Ovary (tissue), 3 donors: ENCODE results near the gene SPTSSB.

Source experiments
- POLR2A ChIP-seq: fragments of 450-650 bp; IDR thresholded peaks from one replicate; pipeline ENCODE4 v1.6.1; 2017; ENCODE audit warnings: antibody characterized with exemption, mild to moderate bottlenecking, moderate library complexity
- TF ChIP-seq, protein P1 (sequence below), 3 donors: fragments of 450-650 bp in 2 of 3; fragments of 200-600 bp in 1 of 3; IDR thresholded peaks; one replicate each; pipeline versions ENCODE4 v1.5.1 to v1.8.0; 2016 to 2022; ENCODE audit warnings: antibody characterized with exemption in 3 of 3, mild to moderate bottlenecking in 1 of 3
- donor health status: DM: no; HTN: no; CAD: no.

DNA sequence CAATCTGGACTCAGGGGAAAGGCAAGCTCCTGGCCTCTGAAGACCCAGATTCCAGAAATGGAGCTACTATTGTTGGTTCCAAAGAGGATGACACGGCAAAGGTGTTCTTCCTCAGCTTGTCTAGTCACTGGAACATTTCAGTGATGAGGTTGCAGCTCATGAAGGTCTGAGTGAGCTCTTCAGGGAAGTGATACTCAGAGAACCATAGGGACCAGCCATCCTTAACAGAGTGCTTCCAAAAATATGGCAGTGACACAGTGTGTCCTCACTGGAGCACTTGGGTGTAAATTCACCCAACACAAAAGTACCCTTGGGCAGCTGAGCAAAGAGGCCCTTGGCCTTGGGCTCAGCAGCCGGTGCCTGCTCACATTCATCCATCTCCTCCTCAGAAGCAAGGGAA is 46.3 kb downstream of the SPTSSB start:
- TF ChIP-seq, protein P1, sequence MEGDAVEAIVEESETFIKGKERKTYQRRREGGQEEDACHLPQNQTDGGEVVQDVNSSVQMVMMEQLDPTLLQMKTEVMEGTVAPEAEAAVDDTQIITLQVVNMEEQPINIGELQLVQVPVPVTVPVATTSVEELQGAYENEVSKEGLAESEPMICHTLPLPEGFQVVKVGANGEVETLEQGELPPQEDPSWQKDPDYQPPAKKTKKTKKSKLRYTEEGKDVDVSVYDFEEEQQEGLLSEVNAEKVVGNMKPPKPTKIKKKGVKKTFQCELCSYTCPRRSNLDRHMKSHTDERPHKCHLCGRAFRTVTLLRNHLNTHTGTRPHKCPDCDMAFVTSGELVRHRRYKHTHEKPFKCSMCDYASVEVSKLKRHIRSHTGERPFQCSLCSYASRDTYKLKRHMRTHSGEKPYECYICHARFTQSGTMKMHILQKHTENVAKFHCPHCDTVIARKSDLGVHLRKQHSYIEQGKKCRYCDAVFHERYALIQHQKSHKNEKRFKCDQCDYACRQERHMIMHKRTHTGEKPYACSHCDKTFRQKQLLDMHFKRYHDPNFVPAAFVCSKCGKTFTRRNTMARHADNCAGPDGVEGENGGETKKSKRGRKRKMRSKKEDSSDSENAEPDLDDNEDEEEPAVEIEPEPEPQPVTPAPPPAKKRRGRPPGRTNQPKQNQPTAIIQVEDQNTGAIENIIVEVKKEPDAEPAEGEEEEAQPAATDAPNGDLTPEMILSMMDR (IDR thresholded peaks at IDR 0.05): no peak
- no peak for TF ChIP-seq POLR2A
